ENCODE measurements around the gene SEC14L1.
"Not testable (repeated sequence)": the region's sequence is repeated elsewhere in the genome, so short reads cannot be mapped to it uniquely, and the experiment has no call there.

Gene SEC14L1

GRCh38 chr17:77245162-77245926 lies 104.6 kb downstream of the SEC14L1 start:
- no peak for DNase-seq

- DNase-seq: no peak
Observed at GRCh38 chr17:77246110-77247047, 105.6 kb downstream of the SEC14L1 start.

- DNase-seq: peak; percentile 89
Observed at GRCh38 chr17:77247048-77247541, 106.3 kb downstream of the SEC14L1 start.

- no peak for DNase-seq
Observed at GRCh38 chr17:77247609-77248008, 106.8 kb downstream of the SEC14L1 start.

- DNase-seq: no peak
Observed at GRCh38 chr17:77248216-77249114, 107.7 kb downstream of the SEC14L1 start.

- no peak for DNase-seq
Observed at GRCh38 chr17:77251622-77252183, 110.9 kb downstream of the SEC14L1 start.

GRCh38 chr17:77252306-77252705 lies 111.5 kb downstream of the SEC14L1 start:
- DNase-seq: not testable (repeated sequence)

GRCh38 chr17:77253611-77254051 lies 112.9 kb downstream of the SEC14L1 start:
- DNase-seq: no peak

GRCh38 chr17:77254951-77255825 lies 114.4 kb downstream of the SEC14L1 start:
- peak; percentile 60 for DNase-seq

- not testable (repeated sequence) for DNase-seq
Observed at GRCh38 chr17:77255970-77256369, 115.2 kb downstream of the SEC14L1 start.

GRCh38 chr17:77256710-77257109 lies 115.9 kb downstream of the SEC14L1 start:
- DNase-seq: no peak

GRCh38 chr17:77257169-77257568 lies 116.4 kb downstream of the SEC14L1 start:
- no peak for DNase-seq

GRCh38 chr17:77257596-77258458 lies 117.1 kb downstream of the SEC14L1 start:
- no peak for DNase-seq

- no peak for DNase-seq
Observed at GRCh38 chr17:77258638-77259037, 117.9 kb downstream of the SEC14L1 start.

- DNase-seq: no peak
Observed at GRCh38 chr17:77264617-77265230, 124.0 kb downstream of the SEC14L1 start.

- DNase-seq: no peak
Observed at GRCh38 chr17:77266213-77266612, 125.4 kb downstream of the SEC14L1 start.
